Ovary (tissue), 9 donors: Measurements from ENCODE around the gene PARN. TPM values are rescaled to one million over a fixed set of nuclear protein-coding genes. Genes with fewer than 3 reads are reported as not detected.
A peak's percentile ranks its signal among the peaks of the same experiment; 100 is the strongest.

Experiments used
- DNase-seq, 5 donors: peaks; one replicate each; pipeline ENCODE4 v3.0.0-alpha.2; 2019 to 2020
- H3K27ac ChIP-seq, 2 donors: fragments of 200-600 bp; one replicate each; pipeline versions ENCODE4 v1.5.1 to v1.8.0; 2019 to 2022
- H3K27me3 ChIP-seq: fragments of 200-600 bp; one replicate; pipeline ENCODE4 v1.8.0; 2022
- H3K36me3 ChIP-seq: fragments of 200-600 bp; sonication (generic); one replicate; pipeline ENCODE4 v1.5.1; 2019
- H3K4me1 ChIP-seq: one replicate; pipeline ENCODE4 v1.8.1; 2013; ENCODE audit warnings: mild to moderate bottlenecking, moderate library complexity; ENCODE audit not compliant: insufficient read depth
- H3K4me3 ChIP-seq: fragments of 200-600 bp; sonication (generic); one replicate; pipeline ENCODE4 v1.5.1; 2017
- H3K9me3 ChIP-seq, 2 donors: fragments of 200-600 bp in 1 of 2; sonication (generic) in 1 of 2; one replicate each; pipeline versions ENCODE4 v1.5.1 to v1.8.1; 2013 to 2019; ENCODE audit warnings: mild to moderate bottlenecking in 1 of 2, moderate library complexity in 1 of 2
- CTCF ChIP-seq, 3 donors: fragments of 450-650 bp in 2 of 3; fragments of 200-600 bp in 1 of 3; IDR thresholded peaks; one replicate each; pipeline versions ENCODE4 v1.5.1 to v1.8.0; 2016 to 2022; ENCODE audit warnings: antibody characterized with exemption in 3 of 3, mild to moderate bottlenecking in 1 of 3
- EP300 ChIP-seq: sonication (generic); formaldehyde crosslinking; IDR thresholded peaks from one replicate; pipeline ENCODE4 v1.6.1; 2017; ENCODE audit warnings: antibody characterized with exemption
- POLR2A ChIP-seq: fragments of 450-650 bp; IDR thresholded peaks from one replicate; pipeline ENCODE4 v1.6.1; 2017; ENCODE audit warnings: antibody characterized with exemption, mild to moderate bottlenecking, moderate library complexity
- WGBS, 3 donors: extraction: QIAGEN DNeasy Blood & Tissue Kit in 1 of 3; methylation state at CpG; one replicate each; pipeline versions ENCODE4 v1.1.5 to v1.1.7; 2013 to 2017; 5-methylcytosine and 5-hydroxymethylcytosine counted together
- intact Hi-C, 4 donors: fragments of 100-400 bp; cut with DNase I; formaldehyde crosslinking; loops; one replicate each; pipeline versions ENCODE4 v1.11.0 to v1.15.1; 2022 to 2023
- polyA plus RNA-seq, 2 donors: library from polyadenylated mRNA; stranded (reverse); fragments of 200-250 nt in 1 of 2; fragments of 350-450 nt in 1 of 2; fragmentation: Illumina TruSeq in 1 of 2; extraction: RNeasy Lipid Tissue Mini Kit (QIAGEN cat#74804) in 1 of 2; gene quantifications; one replicate each; pipeline ENCODE4 v1.2.3, GENCODE V29; 2013 to 2014
- total RNA-seq, 7 donors: library from RNA; depleted of rRNA in 2 of 7; stranded (reverse); fragments of >200 nt in 2 of 7; fragmentation: NEBNext Ultra II Directional in 3 of 7; extraction: Animal tissue kit (Norgen Biotek cat#: 25700) in 3 of 7; gene quantifications; one replicate each; pipeline versions ENCODE4 v1.1.0 to v1.2.4, GENCODE V29; 2016 to 2023
- donor health status: DM: no; HTN: no; CAD: no; lungs with moderate emphysema.
- donor health status: DM: no; HTN: no; CAD: no.
- donor health status: Bipolar disorder and iron deficiency.
- donor health status: DM: yes; HTN: yes; CAD: no.
- donor health status: DM: no; HTN: no; CAD: no.
- donor health status: DM: yes; HTN: yes; CAD: no.

PARN gene
- total and polyA plus RNA-seq, 9 donors: 19.5 to 42.0 (median 29.0) TPM

- DNase-seq: no peak
- Histone ChIP-seq H3K36me3 (no peaks in the 10 kb centered on the region), H3K27me3 (no peaks in the 10 kb centered on the region), H3K9me3 (no peaks in the 10 kb centered on the region), H3K4me1 (peaks cover 7% of the 10 kb centered on the region), H3K27ac (peak overlapping the region; percentile 73 to 74), H3K4me3 (peak overlapping the region; percentile 79)
- 1 to 3% (median 1%) methylated on average over 17 of the region's 17 CpGs for WGBS, 3 donors
- intact Hi-C loops: no loop called here
- TF ChIP-seq POLR2A (no peak), EP300 (no peak), CTCF (IDR thresholded peaks at IDR 0.05) (no peak)
Observed at GRCh38 chr16:14629612-14629918, 495 bp downstream of the PARN start.

GRCh38 chr16:14628806-14629611, 1.1 kb downstream of the PARN start:
- no peak for DNase-seq
- peak overlapping the region; percentile 79 for H3K4me3 ChIP-seq
- no peaks in the 10 kb centered on the region for H3K36me3 ChIP-seq
- peaks cover 7% of the 10 kb centered on the region for H3K4me1 ChIP-seq
- WGBS, 3 donors: 53 to 59% (median 57%) methylated on average over 12 of the region's 12 CpGs
- no peaks in the 10 kb centered on the region for H3K27me3 ChIP-seq
- H3K27ac ChIP-seq: peak overlapping the region; percentile 73 to 74
- TF ChIP-seq POLR2A (no peak), CTCF (IDR thresholded peaks at IDR 0.05) (no peak), EP300 (no peak)
- no peaks in the 10 kb centered on the region for H3K9me3 ChIP-seq
- intact Hi-C loops: no loop called here

GRCh38 chr16:14627078-14627477, 3.0 kb downstream of the PARN start:
- Histone ChIP-seq H3K27ac (no peak overlapping the region), H3K9me3 (no peaks in the 10 kb centered on the region), H3K4me1 (peaks cover 3% of the 10 kb centered on the region), H3K36me3 (no peaks in the 10 kb centered on the region), H3K27me3 (no peaks in the 10 kb centered on the region), H3K4me3 (no peak overlapping the region)
- TF ChIP-seq CTCF (IDR thresholded peaks at IDR 0.05) (no peak), POLR2A (no peak), EP300 (no peak)
- no peak for DNase-seq
- intact Hi-C loops: no loop called here
- 85 to 88% (median 87%) methylated on average over 4 of the region's 4 CpGs for WGBS, 3 donors

GRCh38 chr16:14618566-14618965, 11.5 kb downstream of the PARN start:
- Histone ChIP-seq H3K27me3 (no peaks in the 10 kb centered on the region), H3K36me3 (no peaks in the 10 kb centered on the region), H3K27ac (no peak overlapping the region), H3K4me1 (no peaks in the 10 kb centered on the region), H3K9me3 (no peaks in the 10 kb centered on the region), H3K4me3 (no peak overlapping the region)
- intact Hi-C loops: no loop called here
- no peak for TF ChIP-seq POLR2A
- no peak for DNase-seq
- 78 to 94% (median 86%) methylated on average over 7 of the region's 7 CpGs for WGBS, 3 donors

- no peaks in the 10 kb centered on the region for H3K4me1 ChIP-seq
- H3K27me3 ChIP-seq: no peaks in the 10 kb centered on the region
- intact Hi-C loops: no loop called here
- TF ChIP-seq EP300 (no peak), CTCF (IDR thresholded peaks at IDR 0.05) (no peak), POLR2A (no peak)
- no peak overlapping the region for H3K27ac ChIP-seq
- no peak for DNase-seq
- H3K4me3 ChIP-seq: no peak overlapping the region
- 73 to 88% (median 75%) methylated on average over 4 of the region's 4 CpGs for WGBS, 3 donors
- no peaks in the 10 kb centered on the region for H3K9me3 ChIP-seq
- no peaks in the 10 kb centered on the region for H3K36me3 ChIP-seq
Observed at GRCh38 chr16:14616280-14616679, 13.8 kb downstream of the PARN start.
